Kidney glomerular epithelial cell (primary cell): ENCODE data around the gene PACS1.
"Not testable (repeated sequence)": the region's sequence is repeated elsewhere in the genome, so short reads cannot be mapped to it uniquely, and the experiment has no call there.

ENCODE experiments used
- DNase-seq: peaks from one replicate; lab custom pipeline; 2025; lab: John Stamatoyannopoulos, UW

Gene PACS1

DNA sequence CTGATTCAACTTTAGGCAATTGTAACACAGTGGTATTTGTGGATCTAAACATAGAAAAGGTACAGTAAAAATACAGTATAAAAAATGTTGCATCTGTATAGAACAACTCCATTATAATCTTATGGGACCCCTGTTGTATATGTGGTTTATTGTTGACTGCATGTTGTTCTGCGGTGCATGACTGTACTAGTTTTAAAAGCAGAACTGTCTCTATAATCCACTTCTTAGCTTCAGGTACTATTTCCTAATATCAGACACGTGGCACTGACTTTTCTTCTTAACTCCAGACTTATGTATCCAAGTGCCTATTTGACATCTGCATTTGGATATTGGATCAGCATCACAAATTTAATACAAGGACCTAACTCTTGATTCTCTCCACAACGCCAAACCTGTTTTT, 41.1 kb downstream of the PACS1 start:
- DNase-seq, result no peak

DNA sequence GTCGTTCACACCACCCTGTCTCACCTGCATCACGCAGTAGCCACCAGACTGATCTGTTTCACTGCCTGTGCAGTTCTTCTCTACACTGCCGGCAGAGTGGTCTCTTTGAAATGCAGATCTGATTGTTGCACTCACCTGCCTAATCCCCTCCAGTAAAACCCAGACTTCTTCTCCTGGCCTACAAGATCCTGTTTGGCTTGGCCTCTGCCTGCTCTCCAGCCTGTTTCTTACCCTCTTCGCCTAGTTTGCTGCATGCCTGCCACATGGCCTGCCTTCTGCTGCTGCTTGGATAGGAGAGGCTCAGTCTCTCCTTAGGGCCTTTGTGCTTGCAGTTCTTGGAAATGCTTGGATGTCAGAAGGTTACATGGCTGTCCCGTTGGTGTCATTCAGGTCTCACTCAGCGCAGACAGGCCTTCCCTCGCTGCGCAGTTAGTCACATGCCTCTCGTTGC, 42.0 kb downstream of the PACS1 start:
- no peak for DNase-seq

DNA sequence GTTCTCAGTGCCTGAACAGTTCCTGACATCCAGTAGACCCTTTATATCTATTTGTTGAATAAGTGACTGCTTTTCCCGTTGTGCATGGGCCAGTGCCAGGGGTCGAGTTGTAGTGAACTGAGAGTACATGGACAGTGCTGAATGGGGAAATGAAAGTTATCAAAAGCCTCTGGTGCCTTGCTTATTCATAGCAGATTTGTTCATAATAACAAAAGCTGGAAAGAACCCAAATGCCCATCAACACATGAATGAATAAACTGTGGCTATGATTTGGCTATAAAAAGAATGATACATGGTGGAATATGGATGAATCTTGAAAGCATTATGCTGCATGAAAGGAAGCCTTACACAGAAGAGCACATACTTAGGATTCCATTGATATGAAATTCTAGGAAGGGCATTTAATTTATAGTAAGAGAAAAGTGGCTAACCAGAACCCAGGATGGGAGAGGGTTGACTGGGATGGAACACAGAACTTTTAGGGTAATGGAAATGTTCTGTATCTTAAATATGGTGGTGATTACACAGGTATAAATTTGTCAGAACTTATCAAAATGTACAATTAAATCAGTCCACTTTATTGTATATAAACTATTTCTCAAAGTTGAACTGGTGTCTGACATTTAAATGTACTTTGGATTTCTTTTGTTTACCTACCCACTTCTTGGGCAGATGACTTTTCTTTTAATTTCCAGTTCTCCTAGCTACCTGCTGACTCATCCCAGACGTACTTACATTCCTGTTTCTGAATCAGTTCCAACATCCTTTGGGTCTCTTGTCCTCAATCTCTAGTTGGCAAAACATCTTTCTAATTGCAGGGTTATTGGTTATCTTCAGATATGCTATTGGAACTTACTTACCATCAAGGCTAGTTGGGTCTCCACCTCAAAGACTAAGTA, 42.8 kb downstream of the PACS1 start:
- DNase-seq, result peak; percentile 84

DNA sequence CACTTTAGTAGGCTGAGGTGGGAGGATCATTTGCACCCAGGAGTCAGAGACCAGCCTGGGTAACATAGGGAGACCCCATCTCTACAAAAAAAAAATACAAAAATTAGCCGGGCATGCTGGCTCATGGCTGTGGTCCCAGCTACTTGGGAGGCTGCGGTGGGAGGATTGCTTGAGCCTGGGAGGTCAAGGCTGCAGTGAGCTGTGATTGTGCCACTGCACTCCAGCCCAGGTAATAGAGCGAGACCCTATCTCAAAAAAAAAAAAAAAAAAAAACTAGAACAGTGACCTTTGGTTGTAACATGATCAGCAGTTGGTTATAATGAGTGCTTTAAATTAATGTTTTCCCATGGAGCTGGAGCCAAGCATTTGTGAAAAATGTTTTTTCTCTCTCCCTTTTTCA, 44.9 kb downstream of the PACS1 start:
- DNase-seq, result not testable (repeated sequence)

DNA sequence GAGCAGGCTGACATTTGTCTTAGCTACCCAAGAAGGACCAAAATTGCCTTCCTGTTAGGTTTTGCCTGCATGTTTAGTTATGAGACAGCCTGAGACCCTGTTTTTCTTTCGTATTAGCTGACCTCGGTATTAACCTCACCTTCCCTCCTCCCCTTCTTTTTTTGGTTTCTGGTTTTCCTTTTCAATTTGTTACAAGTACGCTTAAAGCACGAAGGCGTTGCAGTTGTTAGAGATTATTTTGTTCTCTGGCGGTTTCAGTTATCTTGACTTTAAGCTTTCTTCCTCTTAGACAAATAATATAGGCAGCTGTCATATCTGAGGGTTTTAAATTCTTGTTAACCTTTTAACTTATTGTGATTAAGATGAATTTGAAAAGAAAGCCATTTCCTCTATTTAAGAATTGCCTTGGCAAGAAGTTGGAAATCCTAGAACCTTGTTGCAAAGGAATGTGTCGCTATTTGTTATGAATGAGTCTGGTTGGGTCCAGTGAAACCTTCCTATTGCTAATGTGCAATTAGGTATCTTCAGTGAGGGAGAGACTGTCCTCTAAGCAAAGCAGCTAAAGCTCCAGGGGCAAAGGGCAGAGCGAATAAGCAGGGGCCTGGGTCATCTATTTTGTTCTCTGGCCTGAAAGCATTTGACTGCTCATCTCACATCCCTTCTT, 45.7 kb downstream of the PACS1 start:
- DNase-seq, result no peak

DNA sequence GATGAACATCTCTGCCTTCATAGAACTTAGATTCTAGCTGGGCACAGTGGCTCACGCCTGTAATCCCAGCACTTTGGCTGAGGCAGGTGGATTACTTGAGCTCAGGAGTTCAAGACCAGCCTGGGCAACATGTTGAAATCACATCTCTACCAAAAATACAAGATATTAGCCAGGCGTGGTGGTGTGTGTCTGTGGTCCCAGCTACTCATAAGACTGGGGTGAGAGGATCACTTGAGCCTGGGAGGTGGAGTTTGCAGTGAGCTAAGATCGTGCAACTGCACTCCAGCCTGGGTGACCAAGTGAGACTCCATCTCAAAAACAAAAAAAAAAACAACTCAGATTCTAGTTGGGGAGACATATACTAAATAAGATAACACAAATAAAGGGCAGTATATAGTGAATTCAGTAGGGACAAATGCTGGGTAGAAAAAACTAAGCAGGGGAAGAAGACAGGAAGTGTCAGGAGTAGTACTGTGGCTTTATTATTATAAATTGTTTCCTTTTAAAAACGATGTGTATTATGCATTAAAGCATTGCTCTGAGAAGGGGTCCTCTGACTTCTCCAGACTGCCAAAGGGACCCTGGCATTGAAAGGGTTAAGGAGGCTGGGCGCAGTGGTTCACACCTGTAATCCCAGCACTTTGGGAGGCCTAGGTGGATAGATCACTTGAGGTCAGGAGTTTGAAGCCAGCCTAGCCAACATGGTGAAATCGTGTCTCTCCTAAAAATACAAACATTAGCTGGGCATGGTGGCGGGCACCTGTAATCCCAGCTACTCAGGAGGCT, 46.7 kb downstream of the PACS1 start:
- no peak for DNase-seq

DNA sequence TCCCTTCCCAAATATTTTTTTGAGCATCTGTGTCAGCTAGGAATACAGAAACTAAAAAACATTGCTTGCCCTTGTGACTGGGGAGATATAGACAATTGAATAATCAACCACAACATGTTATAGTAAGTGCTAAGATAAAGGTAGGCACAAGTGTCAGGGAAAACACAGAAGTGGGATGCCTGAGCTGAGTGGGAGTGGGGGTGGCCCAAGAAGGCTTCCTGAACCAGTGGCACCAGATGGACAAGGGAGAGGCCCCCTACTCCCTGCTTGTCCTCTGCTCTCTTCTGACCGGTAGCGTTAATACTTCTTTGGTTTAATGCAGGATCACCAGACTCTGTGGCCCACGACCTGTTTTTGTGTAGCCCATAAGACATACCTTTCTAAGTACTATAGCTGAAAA, 48.8 kb downstream of the PACS1 start:
- no peak for DNase-seq

DNA sequence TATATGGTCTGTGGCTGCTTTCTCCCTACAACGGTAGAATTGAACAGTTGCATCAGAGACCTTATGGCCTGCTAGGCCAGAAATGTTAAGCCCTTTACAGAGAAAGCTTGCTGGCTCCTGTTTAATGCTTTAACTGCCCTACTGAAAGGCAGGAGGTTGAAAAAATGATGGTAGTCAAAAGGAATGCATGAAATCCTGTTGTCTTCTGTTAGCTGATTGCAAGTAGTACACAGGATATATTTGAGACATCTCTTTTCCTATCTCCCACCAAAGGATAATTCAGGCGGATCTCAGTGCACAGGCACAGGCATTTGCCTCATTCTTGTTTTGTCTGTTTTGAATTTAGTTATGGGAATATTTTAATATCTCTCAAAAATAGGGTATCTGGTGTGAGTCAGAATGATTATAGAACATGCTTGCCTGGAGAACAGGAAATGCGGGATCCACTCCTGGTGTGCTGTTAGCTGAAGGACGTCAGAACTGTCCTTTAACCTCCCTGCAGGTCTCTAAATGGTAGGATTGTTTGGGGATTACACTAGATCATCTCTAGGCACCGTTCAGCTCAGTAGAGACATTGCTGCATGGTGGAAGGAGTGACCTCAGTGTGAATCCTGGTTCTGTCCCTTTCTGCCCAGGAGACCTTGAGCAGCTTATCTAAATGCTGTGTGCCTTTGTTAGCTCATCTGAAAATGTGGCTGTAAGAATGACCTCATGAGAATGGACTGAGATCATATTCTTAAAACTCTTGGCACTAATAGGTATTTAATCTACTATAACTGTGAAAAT, 49.5 kb downstream of the PACS1 start:
- peak; percentile 78 for DNase-seq

DNA sequence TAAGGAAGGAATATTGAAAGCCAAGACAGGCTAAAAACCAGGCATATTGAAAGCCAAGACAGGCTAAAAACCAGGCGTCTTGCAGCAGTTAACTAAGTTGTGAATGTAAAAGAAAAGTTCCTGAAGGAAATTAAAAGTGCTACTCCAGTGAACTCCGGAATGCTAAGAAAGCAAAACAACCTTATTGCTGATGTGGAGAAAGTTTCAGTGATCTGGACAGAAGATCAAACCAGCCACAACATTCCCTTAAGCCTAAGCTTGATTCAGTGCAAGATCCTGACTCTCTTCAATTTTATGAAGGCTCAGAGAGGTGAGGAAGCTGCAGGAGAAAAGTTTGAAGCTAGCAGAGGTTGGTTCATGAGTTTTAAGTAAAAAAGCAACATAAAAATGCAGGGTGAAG, 51.4 kb downstream of the PACS1 start:
- peak; percentile 84 for DNase-seq

DNA sequence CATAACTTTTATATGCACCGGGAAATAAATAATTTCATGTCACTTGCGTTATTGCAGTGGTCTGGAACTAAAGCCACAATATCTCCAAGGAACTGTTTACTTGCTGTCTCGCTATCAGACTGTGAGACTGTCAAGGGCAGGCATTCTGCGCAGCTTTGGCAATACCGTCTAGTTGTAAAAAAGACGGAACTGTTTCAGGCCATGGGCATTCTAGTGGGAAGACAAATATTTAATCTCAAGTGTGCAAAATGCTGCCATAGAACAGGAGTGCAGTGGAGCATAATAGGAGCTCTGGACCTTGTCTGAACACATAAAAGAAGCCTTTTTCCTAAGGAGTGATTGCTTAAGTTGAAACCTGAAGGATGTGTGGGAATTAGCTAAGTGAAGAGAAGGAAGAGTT, 53.8 kb downstream of the PACS1 start:
- DNase-seq, result peak; percentile 69

DNA sequence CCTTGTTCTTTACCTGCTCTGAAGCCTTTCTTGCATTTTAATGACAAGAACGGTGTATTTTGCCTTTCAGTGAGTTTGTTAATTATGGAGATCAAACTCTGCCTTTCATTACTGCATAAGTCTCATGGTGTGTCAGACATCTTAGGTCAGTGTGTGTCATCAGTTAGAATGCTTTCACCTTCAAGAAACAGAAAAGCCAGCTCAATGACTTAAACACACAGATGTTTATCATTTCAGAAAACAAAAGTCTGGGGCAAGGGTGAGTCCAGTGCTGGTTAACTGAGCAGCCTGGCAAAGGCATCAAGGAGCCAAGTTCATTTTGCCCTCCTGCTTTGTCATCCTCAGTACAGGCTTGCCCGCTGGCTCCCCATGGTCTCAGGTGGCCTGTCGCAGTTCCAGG, 54.5 kb downstream of the PACS1 start:
- DNase-seq, result no peak

DNA sequence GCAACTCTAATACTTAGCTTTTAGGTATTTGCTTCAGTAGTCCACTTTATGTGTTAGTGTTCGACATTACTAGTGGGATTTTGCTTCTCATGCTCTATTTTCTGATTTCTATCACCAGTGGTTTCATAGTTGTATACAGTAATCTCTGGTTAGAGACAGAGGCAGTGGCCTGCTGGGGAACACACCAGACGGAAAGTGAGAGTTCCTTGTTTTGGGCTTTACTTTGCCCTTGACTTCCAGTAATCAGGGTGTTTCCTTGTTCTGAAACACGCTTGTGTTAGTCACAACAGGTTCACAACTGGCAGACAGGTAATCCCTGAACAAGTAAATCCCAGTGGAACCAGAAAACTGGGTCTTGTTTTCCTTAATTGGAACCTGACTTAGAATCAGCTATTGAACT, 56.0 kb downstream of the PACS1 start:
- DNase-seq, result no peak

DNA sequence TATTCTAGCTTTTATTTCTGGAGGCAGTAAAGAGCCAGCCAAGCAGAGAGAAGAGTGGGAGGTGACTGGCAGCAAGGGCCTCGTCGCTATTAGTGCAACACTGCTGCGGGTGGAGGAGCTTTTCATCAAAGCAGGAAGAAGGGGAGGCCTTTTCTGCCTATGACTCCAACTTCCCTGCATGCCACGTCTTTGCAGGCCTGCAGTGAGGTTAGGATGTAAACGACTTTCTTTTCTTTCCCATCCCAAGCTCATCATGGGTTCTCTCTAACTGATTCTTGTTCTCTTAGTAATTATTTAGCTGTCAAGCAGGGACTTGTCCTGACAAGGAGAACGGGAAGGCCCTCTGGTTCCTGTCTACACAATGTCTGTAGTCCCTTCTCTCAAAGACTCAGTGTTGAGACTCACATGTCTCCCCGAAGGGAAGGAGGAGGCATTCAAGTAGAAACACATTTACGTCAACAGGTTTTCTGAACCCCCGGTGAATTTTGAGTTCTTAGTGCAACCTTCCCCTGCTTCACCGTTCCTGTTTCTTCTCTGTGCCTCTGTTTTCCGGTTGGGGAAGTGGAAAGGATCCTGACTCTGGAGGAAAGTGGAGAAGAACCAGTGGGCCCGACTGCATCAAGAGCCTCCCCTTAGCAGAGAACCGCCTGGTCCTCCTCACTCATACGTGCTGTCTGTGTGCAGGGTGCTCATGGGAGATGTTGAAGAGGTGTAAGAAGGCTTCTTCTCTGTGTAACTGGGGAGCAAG, 56.9 kb downstream of the PACS1 start:
- peak; percentile 78 for DNase-seq

DNA sequence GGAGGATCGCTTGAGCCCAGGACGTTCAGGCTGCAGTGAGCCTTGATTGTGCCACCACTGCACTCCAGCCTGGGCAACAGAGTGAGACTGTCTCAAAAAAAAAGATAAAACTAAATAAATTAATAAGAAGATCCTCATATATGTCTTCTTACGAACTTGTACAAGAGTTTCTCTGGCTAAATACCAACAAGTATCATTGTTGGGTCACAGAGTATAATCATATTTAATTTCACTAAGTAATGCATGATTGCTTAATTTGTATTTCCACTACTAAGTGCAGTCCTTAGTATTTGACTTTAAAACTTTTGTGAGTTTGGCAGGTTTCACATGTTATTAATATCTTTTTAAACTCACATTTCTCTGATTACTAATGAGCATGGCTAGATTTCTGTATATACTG, 60.9 kb downstream of the PACS1 start:
- no peak for DNase-seq

DNA sequence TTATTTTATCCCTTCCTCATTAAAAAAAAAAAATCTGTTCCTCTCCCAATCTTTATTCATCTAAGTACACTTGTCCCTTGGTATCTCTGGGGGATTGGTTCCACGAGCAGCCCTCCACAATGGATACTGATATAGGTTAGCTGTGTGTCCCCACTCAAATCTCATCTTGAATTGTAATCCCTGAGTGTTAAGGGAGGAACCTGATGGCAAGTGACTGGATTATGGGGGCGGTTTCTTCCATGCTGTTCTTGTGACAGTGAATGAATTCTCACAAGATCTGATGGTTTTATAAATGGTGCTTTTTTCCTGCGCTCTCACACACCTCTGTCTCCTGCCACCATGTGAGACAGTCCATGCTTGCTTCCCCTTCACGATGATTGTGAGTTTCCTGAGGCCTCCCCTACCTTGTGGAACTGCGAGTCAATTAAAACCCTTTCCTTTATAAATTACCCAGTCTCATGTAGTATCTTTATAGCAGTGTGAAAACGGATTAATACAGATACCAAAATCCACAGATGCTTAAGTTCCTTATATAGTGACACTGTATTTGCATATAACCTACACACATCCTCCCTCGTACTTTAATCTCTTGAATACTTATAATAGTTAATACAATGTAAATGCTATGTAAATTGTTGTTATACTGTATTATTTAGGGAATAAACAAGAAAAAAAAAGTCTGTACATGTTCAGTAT, 62.0 kb downstream of the PACS1 start:
- no peak for DNase-seq

DNA sequence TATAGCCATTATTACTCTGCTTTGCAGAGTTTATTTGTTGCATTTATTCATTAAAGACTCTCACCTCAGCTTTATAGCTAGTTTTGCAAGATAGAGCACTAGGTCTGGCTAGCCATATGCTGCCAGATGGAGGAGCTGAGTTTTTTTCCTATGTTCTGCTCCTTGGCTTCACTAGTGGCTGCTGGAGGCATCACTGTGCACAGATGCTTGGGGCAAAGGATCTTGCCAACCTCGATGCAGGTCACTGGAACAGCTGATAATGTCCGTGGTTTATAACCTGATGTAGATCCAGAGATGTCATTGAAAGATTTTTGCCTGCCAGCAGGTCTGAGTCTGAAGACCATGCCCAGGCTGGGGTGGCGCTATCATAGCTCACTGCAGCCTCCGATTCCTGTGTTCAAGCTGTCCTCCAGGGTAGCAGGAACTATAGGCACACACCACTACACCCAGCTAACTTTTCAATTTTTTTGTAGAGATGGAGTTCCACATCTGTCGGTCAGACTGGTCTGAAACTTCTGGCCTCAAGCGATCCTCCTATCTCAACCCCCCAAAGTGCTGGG, 63.2 kb downstream of the PACS1 start:
- DNase-seq, result no peak

DNA sequence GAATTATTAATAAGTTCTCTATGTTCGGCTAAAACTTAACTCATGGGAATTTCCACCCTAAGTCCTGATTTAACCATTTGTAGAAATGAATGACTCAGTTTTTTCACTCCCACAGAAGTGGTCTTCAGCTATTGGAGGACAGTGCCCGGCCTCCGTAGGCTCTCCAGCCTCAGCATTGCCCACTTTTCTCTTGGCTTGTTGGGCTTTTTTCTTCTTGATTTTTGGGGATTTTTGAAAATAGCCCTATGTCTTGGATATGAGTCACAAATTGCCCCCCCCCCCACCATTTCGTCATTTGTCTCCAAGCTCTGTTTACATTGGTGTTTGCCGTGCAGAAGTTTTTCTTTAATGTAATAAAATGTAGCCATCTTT, 66.7 kb downstream of the PACS1 start:
- peak; percentile 57 for DNase-seq

DNA sequence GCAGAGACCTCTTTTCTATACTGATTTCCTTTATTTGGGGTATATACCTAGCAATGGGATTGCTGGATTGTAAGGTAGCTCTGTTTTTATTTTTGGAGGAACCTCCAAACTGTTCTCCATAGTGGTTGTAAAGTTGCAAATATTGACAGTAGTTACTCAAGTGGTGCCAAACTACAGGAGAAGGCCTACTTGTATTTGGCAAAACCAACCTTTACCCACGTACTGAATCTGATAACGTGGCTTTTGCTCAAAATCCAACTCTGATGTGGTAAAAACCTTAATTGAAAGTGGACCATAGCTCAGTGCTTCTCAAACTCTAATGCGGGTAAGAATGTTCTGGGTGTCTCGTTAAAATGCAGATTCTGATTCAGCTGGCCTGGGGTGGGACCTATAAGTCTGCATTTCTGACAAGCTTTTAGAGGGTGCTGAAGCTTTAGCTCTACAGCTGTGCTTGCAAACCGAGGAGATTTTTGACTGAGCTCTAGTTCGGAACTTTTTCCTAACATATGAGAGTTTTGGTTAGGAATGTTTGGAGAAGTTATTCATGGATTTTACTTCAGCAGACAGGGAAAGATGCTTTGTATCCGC, 69.8 kb downstream of the PACS1 start:
- DNase-seq, result no peak

DNA sequence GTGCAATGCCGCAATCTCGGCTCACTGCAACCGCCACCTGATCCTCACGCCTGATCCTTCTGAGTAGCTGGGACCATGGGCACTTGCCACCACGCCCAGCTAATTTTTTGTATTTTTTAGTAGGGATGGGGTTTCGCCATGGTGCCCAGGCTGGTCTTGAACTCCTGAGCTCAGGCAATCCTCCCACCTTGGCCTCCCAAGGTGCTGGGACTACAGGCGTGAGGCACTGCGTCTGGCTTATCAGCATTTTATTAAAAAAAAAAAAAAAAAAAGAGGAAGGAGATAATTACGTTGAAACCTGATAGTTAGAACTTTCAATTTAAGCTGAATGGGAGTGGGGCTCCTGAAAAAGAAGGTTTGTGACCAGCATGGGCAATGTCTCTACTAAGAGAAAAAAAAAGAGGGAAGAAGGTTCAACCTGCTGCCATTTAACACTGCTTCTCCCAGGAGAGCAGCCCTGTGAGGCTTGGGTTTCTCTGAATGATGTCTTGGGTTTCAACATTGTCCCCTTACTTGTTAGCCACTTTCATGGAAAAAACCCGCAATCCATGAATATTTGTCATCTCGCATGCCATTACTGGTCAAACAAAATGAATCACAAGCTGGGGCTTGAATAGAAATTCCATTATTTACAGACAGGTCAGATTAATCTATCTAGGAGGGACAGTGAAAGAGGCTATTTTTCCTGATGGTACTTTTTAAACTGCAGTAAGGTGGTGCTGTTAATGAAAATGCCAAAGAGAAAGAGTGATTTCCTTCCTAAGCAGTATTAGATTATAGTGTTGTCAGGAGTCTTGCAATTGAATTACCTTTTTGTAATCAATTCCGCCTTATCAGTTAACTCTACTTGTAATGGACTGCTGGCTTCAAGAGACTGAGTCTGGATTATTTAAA, 72.5 kb downstream of the PACS1 start:
- DNase-seq, result no peak
